Stimulated activated naive CD8-positive, alpha-beta T cell treated with anti-CD3 and anti-CD28 coated beads, Interleukin-15, amount 100 ng/mL, for 72 hours (primary cell): ENCODE data around the gene COL11A1.
"Not testable (repeated sequence)": the region's sequence is repeated elsewhere in the genome, so short reads cannot be mapped to it uniquely, and the experiment has no call there.

Source experiments
- ATAC-seq: fragments of 150-1000 bp; cut with Tn5 transposase; 2 replicates; pipeline ENCODE4 v1.10.0; 2021; ENCODE audit warnings: mild to moderate bottlenecking, moderate library complexity
- DNase-seq, 2 donors: peaks; one replicate each; pipeline ENCODE4 v3.0.0; 2021 to 2022
- H3K27ac Mint-ChIP-seq, 2 donors: one replicate each; pipeline ENCODE4 v1.8.0; 2022; ENCODE audit warnings: mild to moderate bottlenecking in 2 of 2, mixed read lengths in 2 of 2, moderate library complexity in 2 of 2
- H3K27me3 Mint-ChIP-seq: one replicate; pipeline ENCODE4 v1.8.0; 2022; ENCODE audit warnings: mixed read lengths
- H3K4me1 Mint-ChIP-seq: one replicate; pipeline ENCODE4 v1.8.0; 2022; ENCODE audit warnings: mild to moderate bottlenecking, mixed read lengths
- H3K4me3 Mint-ChIP-seq, 2 donors: one replicate each; pipeline ENCODE4 v1.8.0; 2022; ENCODE audit warnings: mild to moderate bottlenecking in 2 of 2, mixed read lengths in 2 of 2, moderate library complexity in 1 of 2
- H3K9me3 Mint-ChIP-seq, 2 donors: one replicate each; pipeline ENCODE4 v1.8.0; 2022; ENCODE audit warnings: mixed read lengths in 2 of 2

COL11A1 gene

DNA sequence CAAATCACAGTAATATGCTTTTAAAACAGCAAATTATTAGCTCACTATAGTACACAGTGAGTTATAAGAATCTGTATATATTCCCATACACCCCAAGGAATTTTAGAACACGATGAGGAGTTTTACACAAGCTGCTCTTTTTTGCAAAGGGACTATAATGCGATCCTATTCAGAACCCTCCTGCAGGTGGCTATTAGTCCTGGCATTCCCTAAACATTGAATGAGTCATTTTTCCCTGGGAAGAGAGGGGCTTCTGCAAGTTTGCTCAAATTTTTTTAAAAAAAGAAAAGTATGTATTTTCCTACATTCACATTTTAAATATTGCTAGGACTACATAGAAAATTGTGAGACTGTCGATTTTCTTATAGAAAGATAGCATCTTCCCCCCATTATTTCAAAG is 106.3 kb downstream of the COL11A1 start:
- no peak for DNase-seq
- no peak for ATAC-seq
- Mint-ChIP-seq H3K4me3 (no peak overlapping the region), H3K27ac (no peak overlapping the region), H3K27me3 (no peaks in the 10 kb centered on the region), H3K9me3 (peaks cover 0 to 4% of the 10 kb centered on the region in 2 donors), H3K4me1 (no peaks in the 10 kb centered on the region)

DNA sequence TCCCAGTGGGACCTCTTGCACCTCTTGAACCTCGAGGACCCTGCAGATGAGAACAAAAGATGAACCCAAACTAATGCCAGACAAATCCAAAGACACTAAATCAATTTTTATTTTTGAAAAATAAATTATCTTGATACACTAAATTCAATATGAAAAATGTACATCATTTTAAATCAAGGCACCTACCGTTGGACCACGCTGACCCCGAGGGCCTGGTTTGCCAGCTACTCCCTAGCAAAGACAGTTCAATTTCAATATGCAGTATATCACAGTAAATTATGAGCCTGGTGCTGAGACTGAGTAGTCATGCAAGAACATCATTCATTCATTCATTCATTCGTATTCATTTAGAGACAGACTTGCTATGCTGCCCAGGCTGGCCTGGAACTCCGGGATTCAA is 129.4 kb downstream of the COL11A1 start:
- no peak overlapping the region for H3K27ac Mint-ChIP-seq
- H3K4me3 Mint-ChIP-seq, result no peak overlapping the region
- no peak for ATAC-seq
- no peak for DNase-seq
- no peaks in the 10 kb centered on the region for H3K9me3 Mint-ChIP-seq
- no peaks in the 10 kb centered on the region for H3K27me3 Mint-ChIP-seq
- no peaks in the 10 kb centered on the region for H3K4me1 Mint-ChIP-seq

DNA sequence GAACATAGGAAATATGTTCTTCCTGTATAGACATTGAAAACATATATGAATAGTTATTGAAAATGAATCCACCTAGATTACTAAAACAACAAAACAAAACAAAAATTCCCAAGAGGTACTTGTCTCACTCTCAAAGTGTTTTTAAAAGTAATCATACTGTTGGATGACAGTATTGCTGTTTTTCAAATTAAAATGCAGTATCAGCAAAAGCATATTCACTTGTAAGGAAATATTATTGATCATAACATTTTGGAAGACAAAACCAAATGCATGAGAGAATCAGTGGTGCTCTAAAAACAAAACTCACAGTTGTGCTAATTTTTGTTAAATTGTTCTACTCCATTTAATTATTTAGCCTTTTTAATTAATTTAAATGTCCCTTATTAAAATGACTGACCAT is 131.0 kb downstream of the COL11A1 start:
- H3K27ac Mint-ChIP-seq, result no peak overlapping the region
- no peak for DNase-seq
- no peaks in the 10 kb centered on the region for H3K27me3 Mint-ChIP-seq
- no peaks in the 10 kb centered on the region for H3K9me3 Mint-ChIP-seq
- H3K4me3 Mint-ChIP-seq, result no peak overlapping the region
- no peak for ATAC-seq
- H3K4me1 Mint-ChIP-seq, result no peaks in the 10 kb centered on the region

DNA sequence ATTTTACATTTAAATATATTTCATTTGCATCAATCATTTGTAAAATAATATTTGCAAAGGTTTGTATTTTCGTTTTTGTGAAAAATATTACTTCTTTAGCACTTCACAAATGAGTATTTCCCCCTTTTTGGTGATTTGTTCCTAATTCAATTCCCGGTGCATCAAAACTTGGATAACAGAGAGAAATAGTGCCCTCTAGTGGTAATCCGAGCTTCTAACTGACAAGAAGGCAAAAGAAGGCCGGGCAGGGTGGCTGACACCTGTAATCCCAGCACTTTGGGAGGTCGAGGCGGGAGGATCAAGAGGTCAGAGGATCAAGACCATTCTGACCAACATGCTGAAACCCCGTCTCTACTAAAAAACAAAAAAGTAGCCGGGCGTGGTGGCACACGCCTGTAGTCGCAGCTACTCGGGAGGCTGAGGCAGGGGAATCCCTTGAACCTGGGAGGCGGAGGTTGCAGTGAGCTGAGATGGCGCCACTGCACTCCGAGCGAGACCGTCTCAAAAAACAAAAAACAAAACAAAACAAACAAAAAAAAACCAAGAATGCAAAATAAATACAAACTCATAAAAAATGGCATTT is 137.7 kb downstream of the COL11A1 start:
- H3K4me3 Mint-ChIP-seq, result no peak overlapping the region
- no peak for DNase-seq
- ATAC-seq, result no peak

DNA sequence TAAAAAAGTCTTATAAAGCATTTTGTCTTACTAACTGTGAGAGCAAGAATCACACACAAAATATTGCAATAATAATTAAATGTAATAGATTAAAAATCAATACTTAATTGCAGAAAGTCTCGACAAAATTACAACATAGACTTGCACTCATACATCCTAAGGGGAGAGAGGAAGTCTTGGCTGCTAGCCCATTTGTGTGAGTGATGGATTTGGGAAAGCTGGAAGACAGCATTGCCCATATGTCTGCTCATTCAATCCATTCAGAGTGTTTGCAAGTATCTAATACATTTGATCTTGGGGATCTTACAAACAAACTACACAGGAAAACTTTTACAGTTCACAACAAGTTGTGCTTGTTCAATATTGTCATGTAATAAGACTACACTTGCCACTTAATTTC is 140.5 kb downstream of the COL11A1 start:
- Mint-ChIP-seq H3K9me3 (no peaks in the 10 kb centered on the region), H3K4me3 (no peak overlapping the region), H3K27ac (no peak overlapping the region), H3K4me1 (no peaks in the 10 kb centered on the region), H3K27me3 (no peaks in the 10 kb centered on the region)
- ATAC-seq, result no peak
- DNase-seq, result no peak

More for the DNA sequence above, 137.7 kb downstream of the COL11A1 start:
- Mint-ChIP-seq H3K9me3 (no peaks in the 10 kb centered on the region), H3K27me3 (no peaks in the 10 kb centered on the region), H3K27ac (no peak overlapping the region), H3K4me1 (no peaks in the 10 kb centered on the region)

DNA sequence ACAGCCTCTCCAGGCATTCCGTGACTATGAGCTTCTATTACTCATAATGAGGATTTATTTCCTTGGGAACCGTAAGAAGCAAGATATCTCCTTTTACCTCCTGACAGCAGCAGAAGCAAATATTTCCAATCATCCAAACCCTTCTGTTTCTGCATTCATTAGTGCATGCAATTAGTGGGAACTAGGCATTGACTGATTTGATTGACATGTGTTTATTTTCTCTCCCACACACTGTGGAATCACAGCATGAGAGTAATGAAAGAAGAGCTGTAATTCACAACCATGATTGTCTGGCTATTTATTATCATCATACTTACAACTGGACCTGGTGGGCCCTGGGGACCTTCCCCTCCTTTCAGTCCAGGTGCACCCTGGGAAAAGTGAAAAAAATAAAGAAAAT is 146.8 kb downstream of the COL11A1 start:
- H3K27me3 Mint-ChIP-seq, result no peaks in the 10 kb centered on the region
- no peaks in the 10 kb centered on the region for H3K4me1 Mint-ChIP-seq
- H3K27ac Mint-ChIP-seq, result no peak overlapping the region
- no peak for ATAC-seq
- DNase-seq, result no peak
- H3K9me3 Mint-ChIP-seq, result no peaks in the 10 kb centered on the region
- H3K4me3 Mint-ChIP-seq, result no peak overlapping the region

DNA sequence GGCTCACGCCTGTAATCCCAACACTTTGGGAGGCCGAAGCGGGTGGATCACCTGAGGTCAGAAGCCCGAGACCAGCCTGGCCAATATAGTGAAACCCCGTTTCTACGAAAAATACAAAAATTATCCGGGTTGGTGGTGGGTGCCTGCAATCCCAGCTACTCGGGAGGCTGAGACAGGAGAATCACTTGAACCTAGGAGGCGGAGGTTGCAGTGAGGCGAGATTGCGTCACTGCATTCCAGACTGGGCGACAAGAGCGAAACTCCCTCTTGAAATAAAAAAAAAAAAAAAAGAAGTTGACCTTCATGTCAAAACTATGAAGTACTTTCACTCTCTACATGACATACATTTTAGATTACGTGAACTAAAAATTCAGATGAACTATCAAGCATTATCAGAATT is 153.7 kb downstream of the COL11A1 start:
- no peaks in the 10 kb centered on the region for H3K4me1 Mint-ChIP-seq
- no peak overlapping the region for H3K27ac Mint-ChIP-seq
- no peaks in the 10 kb centered on the region for H3K27me3 Mint-ChIP-seq
- ATAC-seq, result no peak
- peaks cover 7 to 8% of the 10 kb centered on the region in 2 donors for H3K9me3 Mint-ChIP-seq
- no peak for DNase-seq
- H3K4me3 Mint-ChIP-seq, result no peak overlapping the region

DNA sequence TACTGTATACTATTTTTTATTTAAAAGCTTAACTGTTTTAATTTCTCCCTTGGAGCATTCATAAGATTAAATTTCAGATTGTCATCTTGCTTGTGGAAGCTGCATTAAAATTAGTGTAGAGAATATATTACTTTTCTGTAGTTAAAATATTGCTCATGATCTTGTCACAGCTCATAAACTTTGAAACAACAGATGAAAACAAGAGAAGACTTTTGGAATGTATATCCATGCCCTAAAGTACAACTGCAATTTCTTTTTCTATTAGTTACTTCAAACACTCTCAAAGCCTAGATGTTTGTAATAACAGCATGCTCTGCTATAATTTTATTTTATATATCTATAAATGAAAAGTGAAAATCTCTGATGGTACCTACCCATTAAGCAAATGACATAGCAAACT is 155.9 kb downstream of the COL11A1 start:
- no peak for DNase-seq
- H3K27ac Mint-ChIP-seq, result no peak overlapping the region

DNA sequence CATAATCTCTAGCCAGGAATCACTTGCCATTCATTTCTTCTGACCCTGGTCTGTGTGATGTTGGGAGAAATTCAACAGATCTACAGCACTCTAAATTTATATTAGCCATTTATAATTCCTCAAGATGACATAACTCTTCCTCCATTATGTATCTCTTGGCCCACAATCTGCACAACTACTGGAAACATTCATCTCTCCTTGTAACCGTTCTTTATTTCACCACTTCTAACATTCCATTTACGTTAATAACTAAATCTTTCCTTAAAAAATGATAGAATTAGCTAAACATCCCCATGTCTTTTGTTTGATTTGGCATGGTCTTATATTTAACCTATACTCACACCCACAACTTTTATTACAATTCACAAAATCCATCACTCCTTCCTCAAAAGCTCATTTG is 166.0 kb downstream of the COL11A1 start:
- ATAC-seq (no peak), DNase-seq (no peak)
- Mint-ChIP-seq H3K9me3 (peaks cover 0 to 4% of the 10 kb centered on the region in 2 donors), H3K27me3 (no peaks in the 10 kb centered on the region), H3K4me1 (no peaks in the 10 kb centered on the region), H3K4me3 (no peak overlapping the region), H3K27ac (no peak overlapping the region)

More for the DNA sequence above, 155.9 kb downstream of the COL11A1 start:
- peaks cover 7 to 8% of the 10 kb centered on the region in 2 donors for H3K9me3 Mint-ChIP-seq
- no peak for ATAC-seq
- no peaks in the 10 kb centered on the region for H3K27me3 Mint-ChIP-seq
- no peaks in the 10 kb centered on the region for H3K4me1 Mint-ChIP-seq
- no peak overlapping the region for H3K4me3 Mint-ChIP-seq

DNA sequence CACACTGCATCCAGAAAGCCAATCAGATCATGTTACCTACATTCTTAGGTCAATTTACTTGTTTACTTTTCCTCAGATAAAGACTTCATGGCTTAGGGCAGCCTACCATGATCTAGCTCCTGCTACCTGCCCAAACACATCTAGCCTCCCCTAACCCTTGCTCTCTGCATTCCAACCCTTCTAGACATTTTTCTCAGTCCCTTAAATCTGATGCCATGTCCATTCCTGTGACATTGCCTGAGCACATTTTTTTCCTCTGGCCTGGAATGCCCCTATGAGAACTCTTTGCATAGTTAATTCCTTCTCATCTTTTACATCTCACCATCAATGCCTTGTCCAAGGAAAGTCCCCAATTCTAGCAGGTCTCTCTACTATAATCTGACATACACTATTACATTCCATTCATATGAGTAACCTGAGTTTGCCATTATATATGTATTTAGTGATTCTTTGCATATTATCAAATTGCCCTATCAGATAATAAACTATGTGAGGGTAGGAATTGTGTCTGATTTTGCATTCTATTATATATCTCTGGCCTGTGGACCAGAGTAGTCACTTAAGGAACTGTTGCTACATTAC is 166.9 kb downstream of the COL11A1 start:
- Mint-ChIP-seq H3K9me3 (peaks cover 0 to 4% of the 10 kb centered on the region in 2 donors), H3K27me3 (no peaks in the 10 kb centered on the region), H3K27ac (no peak overlapping the region), H3K4me3 (no peak overlapping the region), H3K4me1 (no peaks in the 10 kb centered on the region)
- no peak for DNase-seq
- no peak for ATAC-seq

DNA sequence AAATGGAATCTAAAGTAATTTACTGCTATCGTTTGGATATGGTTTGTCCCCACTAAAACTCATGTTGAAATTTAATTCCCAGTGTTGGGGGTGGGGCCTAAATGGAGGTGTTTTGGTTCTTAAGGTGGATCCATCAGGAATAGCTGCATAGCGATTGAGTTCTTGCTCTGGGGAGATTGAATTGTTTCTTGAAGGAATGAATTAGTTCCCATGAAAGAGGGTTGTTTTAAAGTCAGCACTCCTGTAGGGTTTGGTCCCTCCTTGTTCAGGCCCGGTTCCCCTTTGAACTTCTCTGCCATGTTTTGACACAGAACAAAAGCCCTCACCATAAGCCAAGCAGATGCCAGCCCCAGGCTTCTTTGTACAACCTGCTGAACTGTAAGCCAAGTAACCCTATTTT is 170.9 kb downstream of the COL11A1 start:
- Mint-ChIP-seq H3K4me3 (no peak overlapping the region), H3K4me1 (no peaks in the 10 kb centered on the region), H3K27ac (no peak overlapping the region), H3K9me3 (peaks cover 0 to 1% of the 10 kb centered on the region in 2 donors), H3K27me3 (no peaks in the 10 kb centered on the region)
- DNase-seq (no peak), ATAC-seq (no peak)

DNA sequence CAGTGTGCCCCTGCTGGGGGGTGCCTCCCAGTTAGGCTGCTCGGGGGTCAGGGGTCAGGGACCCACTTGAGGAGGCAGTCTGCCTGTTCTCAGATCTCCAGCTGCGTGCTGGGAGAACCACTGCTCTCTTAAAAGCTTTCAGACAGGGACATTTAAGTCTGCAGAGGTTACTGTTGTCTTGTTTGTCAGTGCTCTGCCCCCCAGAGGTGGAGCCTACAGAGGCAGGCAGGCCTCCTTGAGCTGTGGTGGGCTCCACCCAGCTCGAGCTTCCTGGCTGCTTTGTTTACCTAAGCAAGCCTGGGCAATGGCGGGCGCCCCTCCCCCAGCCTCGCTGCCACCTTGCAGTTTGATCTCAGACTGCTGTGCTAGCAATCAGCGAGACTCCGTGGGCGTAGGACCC is 175.0 kb downstream of the COL11A1 start:
- DNase-seq, ATAC-seq, H3K4me3 Mint-ChIP-seq, H3K9me3 Mint-ChIP-seq, H3K27me3 Mint-ChIP-seq, H3K4me1 Mint-ChIP-seq, H3K27ac Mint-ChIP-seq: not testable (repeated sequence)

DNA sequence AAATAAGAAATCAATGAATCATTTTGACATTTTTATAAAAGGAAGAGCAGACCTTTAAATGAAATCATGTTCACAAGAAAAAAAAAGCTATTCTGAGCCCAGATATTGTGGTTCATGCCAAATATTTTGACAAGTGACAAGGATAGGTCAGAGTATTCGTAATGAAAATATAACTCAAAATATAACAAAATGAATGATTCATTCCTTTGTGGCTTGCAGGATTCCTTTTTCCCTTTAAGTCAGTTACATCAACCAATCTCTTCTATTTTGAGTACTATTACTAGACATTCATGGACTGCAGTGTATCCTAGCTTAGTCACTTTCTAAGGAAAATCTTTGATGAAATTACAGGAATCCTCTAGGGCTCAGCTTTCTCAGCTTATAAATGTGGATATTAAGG is 188.7 kb downstream of the COL11A1 start:
- no peaks in the 10 kb centered on the region for H3K4me1 Mint-ChIP-seq
- H3K4me3 Mint-ChIP-seq, result no peak overlapping the region
- no peak overlapping the region for H3K27ac Mint-ChIP-seq
- H3K27me3 Mint-ChIP-seq, result no peaks in the 10 kb centered on the region
- no peak for DNase-seq
- H3K9me3 Mint-ChIP-seq, result no peaks in the 10 kb centered on the region
- ATAC-seq, result no peak

DNA sequence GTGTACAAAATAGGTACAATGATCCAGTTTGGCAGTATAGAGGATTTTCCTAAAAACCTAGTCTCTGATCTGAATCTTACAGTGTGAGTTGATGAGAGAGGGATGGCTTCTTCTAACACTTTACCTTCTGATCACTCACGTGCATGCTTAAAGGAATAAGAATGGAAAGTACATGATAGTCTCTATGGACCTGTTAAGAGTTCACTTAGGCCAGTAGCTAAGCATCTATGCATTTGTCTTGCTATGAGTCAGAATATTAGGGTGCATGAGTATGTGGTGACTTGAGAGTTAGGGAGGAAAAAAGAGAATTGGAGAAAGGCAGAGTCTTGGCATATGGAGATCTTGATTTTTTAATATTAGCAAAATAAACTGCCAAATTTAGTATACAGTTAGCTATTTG is 206.3 kb downstream of the COL11A1 start:
- Mint-ChIP-seq H3K4me1 (no peaks in the 10 kb centered on the region), H3K9me3 (peaks cover 0 to 4% of the 10 kb centered on the region in 2 donors), H3K4me3 (no peak overlapping the region), H3K27ac (no peak overlapping the region), H3K27me3 (no peaks in the 10 kb centered on the region)
- no peak for ATAC-seq
- no peak for DNase-seq

DNA sequence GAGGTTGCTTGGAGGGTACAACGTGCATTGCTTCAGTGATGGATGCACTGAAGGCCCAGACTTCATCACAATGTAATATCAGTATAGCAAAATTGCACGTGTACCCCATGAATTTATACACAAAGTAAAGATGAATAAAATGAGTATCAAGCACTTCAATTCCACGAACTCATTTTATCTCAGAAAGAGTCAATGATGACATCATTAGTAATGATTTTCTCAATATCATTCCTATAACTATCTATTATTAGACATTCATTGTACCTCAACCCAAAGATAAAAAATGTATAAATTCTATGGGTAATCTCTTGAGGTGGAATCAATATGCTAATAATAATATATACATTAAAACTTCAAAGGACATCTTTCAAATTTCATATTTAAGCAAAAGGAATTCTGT is 208.4 kb downstream of the COL11A1 start:
- DNase-seq (no peak), ATAC-seq (no peak)
- Mint-ChIP-seq H3K27ac (no peak overlapping the region), H3K9me3 (peaks cover 0 to 4% of the 10 kb centered on the region in 2 donors), H3K27me3 (no peaks in the 10 kb centered on the region), H3K4me3 (no peak overlapping the region), H3K4me1 (no peaks in the 10 kb centered on the region)

DNA sequence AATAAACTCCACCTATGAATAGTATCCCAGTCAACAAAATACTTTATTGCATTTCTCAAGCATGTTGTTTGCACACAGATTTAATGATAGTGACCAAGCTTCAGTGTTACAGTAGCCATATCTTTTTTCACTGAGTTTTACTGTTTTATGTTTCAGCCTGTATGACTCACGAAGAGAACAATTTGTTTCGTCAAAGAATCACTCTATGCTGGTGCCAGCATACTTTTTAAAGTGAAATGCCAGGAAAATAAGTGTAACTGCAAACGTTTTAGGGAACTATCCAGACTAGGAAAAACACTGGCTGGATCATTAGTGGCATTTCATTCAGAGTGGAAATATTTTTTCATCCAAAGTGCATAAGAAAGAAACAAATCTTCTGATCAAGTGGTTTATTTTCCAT is 210.8 kb downstream of the COL11A1 start:
- Mint-ChIP-seq H3K9me3 (peaks cover 0 to 4% of the 10 kb centered on the region in 2 donors), H3K4me1 (no peaks in the 10 kb centered on the region), H3K27ac (no peak overlapping the region), H3K4me3 (no peak overlapping the region), H3K27me3 (no peaks in the 10 kb centered on the region)
- DNase-seq, result no peak
- ATAC-seq, result no peak

DNA sequence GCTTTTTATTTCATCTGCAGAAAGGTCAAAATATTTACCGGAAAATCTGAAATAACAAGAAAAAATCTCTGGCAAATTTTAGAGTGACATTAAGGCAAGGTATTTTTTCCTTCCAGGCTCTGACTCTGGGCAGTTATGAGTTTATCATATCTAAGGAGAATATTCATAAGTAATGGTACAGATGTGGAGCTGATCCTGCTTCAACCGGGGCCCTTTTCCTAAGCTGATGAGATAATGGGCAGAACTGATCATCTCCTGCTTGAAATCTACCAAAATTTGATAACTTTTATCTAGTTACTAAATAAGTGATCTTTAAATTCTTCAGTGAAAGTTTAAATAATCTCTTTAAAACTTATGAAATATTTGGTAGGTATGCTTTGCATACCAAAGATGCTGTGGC is 211.6 kb downstream of the COL11A1 start:
- no peaks in the 10 kb centered on the region for H3K27me3 Mint-ChIP-seq
- no peak overlapping the region for H3K4me3 Mint-ChIP-seq
- ATAC-seq, result no peak
- no peaks in the 10 kb centered on the region for H3K4me1 Mint-ChIP-seq
- DNase-seq, result no peak
- H3K9me3 Mint-ChIP-seq, result no peaks in the 10 kb centered on the region
- no peak overlapping the region for H3K27ac Mint-ChIP-seq
